ENCODE measurements around the gene TPP1.

TPP1 gene

GRCh38 chr11:6615882-6616585 lies 3.2 kb downstream of the TPP1 start:
- Histone ChIP-seq H2BK5ac (ENCODE audit: low read depth, low read length, poor library complexity, severe bottlenecking) (no peak overlapping the region), H3K23ac (ENCODE audit: low read length in 2 of 2) (no peak overlapping the region), H2AFZ (ENCODE audit: low read depth, low read length) (no peak overlapping the region), H3K27me3 (ENCODE audit: control insufficient read depth in 1 of 2, insufficient read depth in 1 of 2, low read length in 2 of 2) (peaks cover 0 to 1% of the 10 kb centered on the region in 2 experiments), H2AK5ac (ENCODE audit: low read length, severe bottlenecking) (no peak overlapping the region), H4K8ac (ENCODE audit: low read length) (no peak overlapping the region), H3K27ac (ENCODE audit: low read length, poor library complexity, severe bottlenecking) (no peak overlapping the region), H3K4me1 (ENCODE audit: control insufficient read depth, insufficient read depth, low read depth, low read length) (peaks cover 27% of the 10 kb centered on the region), H3K79me1 (replicated peaks; ENCODE audit: low read length, poor library complexity, severe bottlenecking) (peaks cover 24% of the 10 kb centered on the region), H3K36me3 (ENCODE audit: control insufficient read depth in 1 of 2, insufficient read depth in 2 of 2, low read depth in 1 of 2, low read length in 2 of 2) (peaks cover 39 to 46% of the 10 kb centered on the region in 2 experiments), H3K18ac (ENCODE audit: low read depth in 1 of 2, low read length in 2 of 2) (no peak overlapping the region), H3K4me2 (ENCODE audit: low read length, poor library complexity, severe bottlenecking) (no peak overlapping the region), H3K4ac (ENCODE audit: low read depth in 1 of 2, low read length in 2 of 2) (no peak overlapping the region), H3K9ac (ENCODE audit: low read length) (no peak overlapping the region), H2BK120ac (ENCODE audit: low read depth, low read length) (peak overlapping the region; percentile 0), H3K14ac (ENCODE audit: low read length in 2 of 2) (no peak overlapping the region), H2BK15ac (ENCODE audit: low read depth, poor library complexity, severe bottlenecking) (no peak overlapping the region), H4K91ac (ENCODE audit: low read length) (no peak overlapping the region), H3K9me3 (ENCODE audit: control insufficient read depth, low read length) (no peaks in the 10 kb centered on the region), H3K4me3 (ENCODE audit: insufficient read depth in 1 of 2, low read depth in 1 of 2, low read length in 2 of 2) (no peak overlapping the region), H2BK12ac (ENCODE audit: low read length in 2 of 2) (peak overlapping the region in 1 of 2 experiments; percentile 15)
- WGBS: 71% methylated on average over 8 of the region's 9 CpGs
- DNase-seq: peak; percentile 60

- Histone ChIP-seq H4K91ac (ENCODE audit: low read length) (peak overlapping the region; percentile 11), H3K9ac (ENCODE audit: low read length) (no peak overlapping the region), H3K9me3 (ENCODE audit: control insufficient read depth, low read length) (no peaks in the 10 kb centered on the region), H3K23ac (ENCODE audit: low read length in 2 of 2) (no peak overlapping the region), H4K8ac (ENCODE audit: low read length) (no peak overlapping the region), H2AK5ac (ENCODE audit: low read length, severe bottlenecking) (no peak overlapping the region), H3K79me1 (replicated peaks; ENCODE audit: low read length, poor library complexity, severe bottlenecking) (peaks cover 30% of the 10 kb centered on the region), H3K27ac (ENCODE audit: low read length, poor library complexity, severe bottlenecking) (no peak overlapping the region), H3K27me3 (ENCODE audit: control insufficient read depth in 1 of 2, insufficient read depth in 1 of 2, low read length in 2 of 2) (no peaks in the 10 kb centered on the region), H3K36me3 (ENCODE audit: control insufficient read depth in 1 of 2, insufficient read depth in 2 of 2, low read depth in 1 of 2, low read length in 2 of 2) (peaks cover 49 to 55% of the 10 kb centered on the region in 2 experiments), H3K14ac (ENCODE audit: low read length in 2 of 2) (no peak overlapping the region), H3K4ac (ENCODE audit: low read depth in 1 of 2, low read length in 2 of 2) (no peak overlapping the region), H2BK12ac (ENCODE audit: low read length in 2 of 2) (no peak overlapping the region), H3K18ac (ENCODE audit: low read depth in 1 of 2, low read length in 2 of 2) (no peak overlapping the region), H3K4me2 (ENCODE audit: low read length, poor library complexity, severe bottlenecking) (no peak overlapping the region), H3K4me1 (ENCODE audit: control insufficient read depth, insufficient read depth, low read depth, low read length) (peaks cover 34% of the 10 kb centered on the region), H2BK5ac (ENCODE audit: low read depth, low read length, poor library complexity, severe bottlenecking) (no peak overlapping the region), H3K4me3 (ENCODE audit: insufficient read depth in 1 of 2, low read depth in 1 of 2, low read length in 2 of 2) (no peak overlapping the region), H2BK120ac (ENCODE audit: low read depth, low read length) (no peak overlapping the region), H2BK15ac (ENCODE audit: low read depth, poor library complexity, severe bottlenecking) (no peak overlapping the region), H2AFZ (ENCODE audit: low read depth, low read length) (no peak overlapping the region)
- 100% methylated on average over 2 of the region's 5 CpGs for WGBS
- DNase-seq: no peak
Measured at GRCh38 chr11:6615046-6615445, 4.2 kb downstream of the TPP1 start.

GRCh38 chr11:6614446-6614845 lies 4.8 kb downstream of the TPP1 start:
- H3K4ac ChIP-seq (ENCODE audit: low read depth in 1 of 2, low read length in 2 of 2): no peak overlapping the region
- H2BK5ac ChIP-seq (ENCODE audit: low read depth, low read length, poor library complexity, severe bottlenecking): no peak overlapping the region
- H3K14ac ChIP-seq (ENCODE audit: low read length in 2 of 2): no peak overlapping the region
- no peak overlapping the region for H4K8ac ChIP-seq (ENCODE audit: low read length)
- H4K91ac ChIP-seq (ENCODE audit: low read length): no peak overlapping the region
- peaks cover 55 to 61% of the 10 kb centered on the region in 2 experiments for H3K36me3 ChIP-seq (ENCODE audit: control insufficient read depth in 1 of 2, insufficient read depth in 2 of 2, low read depth in 1 of 2, low read length in 2 of 2)
- DNase-seq: no peak
- no peak overlapping the region for H2BK12ac ChIP-seq (ENCODE audit: low read length in 2 of 2)
- H2AK5ac ChIP-seq (ENCODE audit: low read length, severe bottlenecking): no peak overlapping the region
- H3K27ac ChIP-seq (ENCODE audit: low read length, poor library complexity, severe bottlenecking): no peak overlapping the region
- H2BK120ac ChIP-seq (ENCODE audit: low read depth, low read length): no peak overlapping the region
- no peak overlapping the region for H3K9ac ChIP-seq (ENCODE audit: low read length)
- H3K9me3 ChIP-seq (ENCODE audit: control insufficient read depth, low read length): no peaks in the 10 kb centered on the region
- H3K4me2 ChIP-seq (ENCODE audit: low read length, poor library complexity, severe bottlenecking): no peak overlapping the region
- no peak overlapping the region for H3K18ac ChIP-seq (ENCODE audit: low read depth in 1 of 2, low read length in 2 of 2)
- no peak overlapping the region for H2AFZ ChIP-seq (ENCODE audit: low read depth, low read length)
- H3K79me1 ChIP-seq (replicated peaks; ENCODE audit: low read length, poor library complexity, severe bottlenecking): peaks cover 35% of the 10 kb centered on the region
- no peaks in the 10 kb centered on the region for H3K27me3 ChIP-seq (ENCODE audit: control insufficient read depth in 1 of 2, insufficient read depth in 1 of 2, low read length in 2 of 2)
- H3K23ac ChIP-seq (ENCODE audit: low read length in 2 of 2): no peak overlapping the region
- 96% methylated on average over 2 of the region's 2 CpGs for WGBS
- H3K4me1 ChIP-seq (ENCODE audit: control insufficient read depth, insufficient read depth, low read depth, low read length): peaks cover 33% of the 10 kb centered on the region
- H2BK15ac ChIP-seq (ENCODE audit: low read depth, poor library complexity, severe bottlenecking): no peak overlapping the region
- H3K4me3 ChIP-seq (ENCODE audit: insufficient read depth in 1 of 2, low read depth in 1 of 2, low read length in 2 of 2): no peak overlapping the region

- H2BK15ac ChIP-seq (ENCODE audit: low read depth, poor library complexity, severe bottlenecking): no peak overlapping the region
- H3K27ac ChIP-seq (ENCODE audit: low read length, poor library complexity, severe bottlenecking): no peak overlapping the region
- 98% methylated on average over 3 of the region's 3 CpGs for WGBS
- no peak overlapping the region for H2BK5ac ChIP-seq (ENCODE audit: low read depth, low read length, poor library complexity, severe bottlenecking)
- H3K9me3 ChIP-seq (ENCODE audit: control insufficient read depth, low read length): no peaks in the 10 kb centered on the region
- DNase-seq: no peak
- no peak overlapping the region for H2BK120ac ChIP-seq (ENCODE audit: low read depth, low read length)
- H2AK5ac ChIP-seq (ENCODE audit: low read length, severe bottlenecking): no peak overlapping the region
- H2AFZ ChIP-seq (ENCODE audit: low read depth, low read length): no peak overlapping the region
- H3K27me3 ChIP-seq (ENCODE audit: control insufficient read depth in 1 of 2, insufficient read depth in 1 of 2, low read length in 2 of 2): no peaks in the 10 kb centered on the region
- no peak overlapping the region for H3K4me3 ChIP-seq (ENCODE audit: insufficient read depth in 1 of 2, low read depth in 1 of 2, low read length in 2 of 2)
- peaks cover 42% of the 10 kb centered on the region for H3K79me1 ChIP-seq (replicated peaks; ENCODE audit: low read length, poor library complexity, severe bottlenecking)
- H3K4ac ChIP-seq (ENCODE audit: low read depth in 1 of 2, low read length in 2 of 2): no peak overlapping the region
- H2BK12ac ChIP-seq (ENCODE audit: low read length in 2 of 2): no peak overlapping the region
- H3K18ac ChIP-seq (ENCODE audit: low read depth in 1 of 2, low read length in 2 of 2): no peak overlapping the region
- no peak overlapping the region for H4K91ac ChIP-seq (ENCODE audit: low read length)
- peaks cover 32% of the 10 kb centered on the region for H3K4me1 ChIP-seq (ENCODE audit: control insufficient read depth, insufficient read depth, low read depth, low read length)
- H3K4me2 ChIP-seq (ENCODE audit: low read length, poor library complexity, severe bottlenecking): no peak overlapping the region
- no peak overlapping the region for H4K8ac ChIP-seq (ENCODE audit: low read length)
- peaks cover 64 to 71% of the 10 kb centered on the region in 2 experiments for H3K36me3 ChIP-seq (ENCODE audit: control insufficient read depth in 1 of 2, insufficient read depth in 2 of 2, low read depth in 1 of 2, low read length in 2 of 2)
- no peak overlapping the region for H3K14ac ChIP-seq (ENCODE audit: low read length in 2 of 2)
- no peak overlapping the region for H3K23ac ChIP-seq (ENCODE audit: low read length in 2 of 2)
- peak overlapping the region; percentile 89 for H3K9ac ChIP-seq (ENCODE audit: low read length)
Measured at GRCh38 chr11:6613496-6613895, 5.7 kb downstream of the TPP1 start.
